Germinal center (tissue), 1 donor: Measurements from ENCODE around the gene GMPPA.

ENCODE experiments used
- DNase-seq: peaks from one replicate; pipeline ENCODE4 v3.0.0; 2012; ENCODE audit warnings: mixed read lengths, low spot score

The GMPPA gene

GRCh38 chr2:219522111-219523030 is 23.7 kb downstream of the GMPPA start:
- no peak for DNase-seq

GRCh38 chr2:219523031-219523671 is 24.5 kb downstream of the GMPPA start:
- DNase-seq, result no peak

GRCh38 chr2:219524817-219525216 is 26.1 kb downstream of the GMPPA start:
- no peak for DNase-seq

GRCh38 chr2:219525533-219526232 is 27.0 kb downstream of the GMPPA start:
- no peak for DNase-seq

GRCh38 chr2:219526320-219527075 is 27.8 kb downstream of the GMPPA start:
- DNase-seq, result no peak

GRCh38 chr2:219527076-219527394 is 28.3 kb downstream of the GMPPA start:
- DNase-seq, result no peak

- no peak for DNase-seq
Measured at GRCh38 chr2:219527472-219527871, 28.8 kb downstream of the GMPPA start.

GRCh38 chr2:219530048-219530963 is 31.6 kb downstream of the GMPPA start:
- DNase-seq, result peak; percentile 86

GRCh38 chr2:219531639-219532377 is 33.1 kb downstream of the GMPPA start:
- no peak for DNase-seq

GRCh38 chr2:219532378-219532649 is 33.6 kb downstream of the GMPPA start:
- no peak for DNase-seq

- no peak for DNase-seq
Measured at GRCh38 chr2:219533930-219534661, 35.4 kb downstream of the GMPPA start.

- DNase-seq, result no peak
Measured at GRCh38 chr2:219536425-219536824, 37.7 kb downstream of the GMPPA start.

- DNase-seq, result no peak
Measured at GRCh38 chr2:219536967-219537366, 38.3 kb downstream of the GMPPA start.

GRCh38 chr2:219537657-219538488 is 39.2 kb downstream of the GMPPA start:
- no peak for DNase-seq

- no peak for DNase-seq
Measured at GRCh38 chr2:219538504-219538951, 39.8 kb downstream of the GMPPA start.

GRCh38 chr2:219538956-219539788 is 40.5 kb downstream of the GMPPA start:
- DNase-seq, result no peak

- DNase-seq, result no peak
Measured at GRCh38 chr2:219539926-219540678, 41.4 kb downstream of the GMPPA start.
